ENCODE data around the gene VPS26C. TPM values are rescaled to one million over a fixed set of nuclear protein-coding genes. Genes with fewer than 3 reads are reported as not detected.

Gene VPS26C
- polyA plus RNA-seq, 2 of the 4 experiments (the other 2 are of a cell fraction) = 24.2 to 29.5 TPM

GRCh38 chr21:37186983-37187382 is 80.2 kb downstream of the VPS26C start:
- Histone ChIP-seq H3K27ac (no peak overlapping the region), H3K9me3 (no peaks in the 10 kb centered on the region), H3K4me2 (no peak overlapping the region), H3K4me3 (no peak overlapping the region), H3K4me1 (no peaks in the 10 kb centered on the region)
- DNase-seq (ENCODE audit: low read depth in 1 of 2, low spot score in 1 of 2) (no peak), ATAC-seq (no peak), FAIRE-seq (no peak)
- ChIA-PET POLR2A (no interaction called here), CTCF (no interaction called here)
- TF ChIP-seq EP300 (IDR thresholded peaks at IDR 0.05) = no peak
- no peak for TF ChIP-seq FOXS1 (CRISPR knock-in tag; IDR thresholded peaks at IDR 0.05)
- no peak for TF ChIP-seq RNF2 (IDR thresholded peaks at IDR 0.05; ENCODE audit: borderline replicate concordance, low read depth)
- no peak for TF ChIP-seq POLR2AphosphoS2 (conservative IDR thresholded peaks at IDR 0.05; ENCODE audit: low read length)
- no peak for TF ChIP-seq RAD21 (conservative IDR thresholded peaks at IDR 0.05 in 1 of 2, IDR thresholded peaks at IDR 0.05 in 1 of 2)
- no peak for TF ChIP-seq BCL3 (IDR thresholded peaks at IDR 0.05)
- no peak for TF ChIP-seq HDAC2 (IDR thresholded peaks at IDR 0.05)
- no peak for TF ChIP-seq E2F6 (IDR thresholded peaks at IDR 0.05; ENCODE audit: borderline replicate concordance, low read depth)
- no peak for TF ChIP-seq SMC3 (IDR thresholded peaks at IDR 0.05)
- TF ChIP-seq RFX5 (IDR thresholded peaks at IDR 0.05) = no peak
- TF ChIP-seq MAFK (IDR thresholded peaks at IDR 0.05; ENCODE audit: partially characterized antibody) = no peak
- no peak for TF ChIP-seq TFCP2L1 (CRISPR knock-in tag; IDR thresholded peaks at IDR 0.05)
- no peak for TF ChIP-seq USF2 (IDR thresholded peaks at IDR 0.05)
- 72% methylated on average over 2 of the region's 2 CpGs for WGBS (ENCODE audit: missing lambda C conversion rate)

GRCh38 chr21:37184784-37185593 is 82.1 kb downstream of the VPS26C start:
- CTCF ChIA-PET = interaction anchor here (0.8 to 1.0 kb wide), 2 partner anchors 12 to 208 kb away, joined by 3 read pairs; no protein-coding TSS in a partner anchor
- no peak for ATAC-seq
- TF ChIP-seq E2F6 (IDR thresholded peaks at IDR 0.05; ENCODE audit: borderline replicate concordance, low read depth) (no peak), BCL3 (IDR thresholded peaks at IDR 0.05) (no peak), ATOH8 (CRISPR knock-in tag; IDR thresholded peaks at IDR 0.05; ENCODE audit: low read depth) (no peak), HEYL (CRISPR knock-in tag; IDR thresholded peaks at IDR 0.05) (no peak), NFE2L2 (conservative IDR thresholded peaks at IDR 0.05; ENCODE audit: low read length) (no peak)
- whole genome bisulfite sequencing (ENCODE audit: missing lambda C conversion rate) = 95% methylated on average over 9 of the region's 9 CpGs
- POLR2A ChIA-PET = no interaction called here
- DNase-seq (ENCODE audit: low read depth in 1 of 2, low spot score in 1 of 2) = no peak
- FAIRE-seq = no peak
- H3K4me2 ChIP-seq = no peak overlapping the region
- H3K4me1 ChIP-seq = no peaks in the 10 kb centered on the region
- H3K9me3 ChIP-seq = no peaks in the 10 kb centered on the region
- H3K4me3 ChIP-seq = no peak overlapping the region
- no peak overlapping the region for H3K27ac ChIP-seq

GRCh38 chr21:37183749-37184148 is 83.4 kb downstream of the VPS26C start:
- DNase-seq (ENCODE audit: low read depth in 1 of 2, low spot score in 1 of 2) = no peak
- Histone ChIP-seq H3K4me3 (no peak overlapping the region), H3K4me2 (no peak overlapping the region), H3K27ac (no peak overlapping the region), H3K9me3 (no peaks in the 10 kb centered on the region), H3K4me1 (no peaks in the 10 kb centered on the region)
- ChIA-PET POLR2A (no interaction called here), CTCF (no interaction called here)
- ATAC-seq = no peak
- no peak for FAIRE-seq
- WGBS (ENCODE audit: missing lambda C conversion rate) = 99% methylated on average over 3 of the region's 3 CpGs
- no peak for TF ChIP-seq CHD2 (IDR thresholded peaks at IDR 0.05; ENCODE audit: low read length, partially characterized antibody)
- TF ChIP-seq HOXB13 (CRISPR knock-in tag; IDR thresholded peaks at IDR 0.05; ENCODE audit: low read depth) = no peak
- no peak for TF ChIP-seq EP300 (IDR thresholded peaks at IDR 0.05)
- TF ChIP-seq MAFK (IDR thresholded peaks at IDR 0.05; ENCODE audit: partially characterized antibody) = no peak
- TF ChIP-seq HES2 (IDR thresholded peaks at IDR 0.05) = no peak
- no peak for TF ChIP-seq EHF (CRISPR knock-in tag; IDR thresholded peaks at IDR 0.05)
- TF ChIP-seq SREBF2 (IDR thresholded peaks at IDR 0.05) = no peak
- TF ChIP-seq CHD4 (IDR thresholded peaks at IDR 0.05; ENCODE audit: borderline replicate concordance) = no peak
- TF ChIP-seq NR3C1 (IDR thresholded peaks at IDR 0.05) = no peak
- TF ChIP-seq GATA3 (IDR thresholded peaks at IDR 0.05; ENCODE audit: borderline replicate concordance) = no peak
- TF ChIP-seq HOXA7 (CRISPR knock-in tag; IDR thresholded peaks at IDR 0.05) = no peak
- TF ChIP-seq RCOR1 (IDR thresholded peaks at IDR 0.05; ENCODE audit: low read depth, low read length) = no peak
- TF ChIP-seq ZNF302 (CRISPR knock-in tag; IDR thresholded peaks at IDR 0.05) = no peak
- no peak for TF ChIP-seq ZSCAN20 (CRISPR knock-in tag; IDR thresholded peaks at IDR 0.05)
